Kidney glomerular epithelial cell (primary cell): ENCODE results near the gene MAST2.
"Not testable (repeated sequence)": the region's sequence is repeated elsewhere in the genome, so short reads cannot be mapped to it uniquely, and the experiment has no call there.

Experiments used
- DNase-seq: peaks from one replicate; lab custom pipeline; 2025; lab: John Stamatoyannopoulos, UW

Gene MAST2

DNA sequence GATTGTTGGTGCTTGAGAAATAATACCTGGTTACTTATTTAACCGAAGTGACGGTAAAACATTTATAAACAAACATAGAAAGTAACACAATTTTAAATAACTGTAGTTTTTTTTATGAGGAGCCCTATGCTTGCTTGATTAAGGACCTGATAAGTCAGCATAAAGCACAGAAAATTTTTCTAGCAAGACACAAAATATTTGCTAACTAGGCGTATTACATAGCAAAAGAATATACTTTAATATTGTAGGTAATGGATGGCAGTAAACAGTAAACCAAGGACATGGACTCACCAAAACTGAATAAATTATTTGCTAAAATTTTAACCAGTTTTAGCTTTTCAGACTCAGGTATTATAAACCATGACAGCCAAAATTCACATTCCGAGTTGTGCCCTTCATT is 90.9 kb downstream of the MAST2 start:
- DNase-seq, result no peak

DNA sequence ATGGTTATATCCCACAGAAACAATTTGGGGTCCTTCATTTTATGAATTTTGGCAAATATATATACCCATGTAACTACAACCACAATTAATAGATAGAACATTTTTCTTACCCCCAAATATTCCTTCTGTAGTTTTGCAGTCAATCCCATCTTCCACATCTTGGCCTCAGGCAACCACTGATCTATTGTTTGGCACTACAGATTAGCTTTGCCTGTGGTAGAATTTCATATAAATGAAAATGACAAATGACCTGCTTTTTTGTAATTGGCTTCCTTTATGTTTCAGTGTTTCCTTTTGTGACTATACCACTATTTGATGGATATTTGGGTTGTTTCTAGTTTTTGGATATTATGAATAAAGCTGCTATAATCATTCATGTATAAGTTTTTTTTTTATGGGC is 91.5 kb downstream of the MAST2 start:
- DNase-seq, result no peak

DNA sequence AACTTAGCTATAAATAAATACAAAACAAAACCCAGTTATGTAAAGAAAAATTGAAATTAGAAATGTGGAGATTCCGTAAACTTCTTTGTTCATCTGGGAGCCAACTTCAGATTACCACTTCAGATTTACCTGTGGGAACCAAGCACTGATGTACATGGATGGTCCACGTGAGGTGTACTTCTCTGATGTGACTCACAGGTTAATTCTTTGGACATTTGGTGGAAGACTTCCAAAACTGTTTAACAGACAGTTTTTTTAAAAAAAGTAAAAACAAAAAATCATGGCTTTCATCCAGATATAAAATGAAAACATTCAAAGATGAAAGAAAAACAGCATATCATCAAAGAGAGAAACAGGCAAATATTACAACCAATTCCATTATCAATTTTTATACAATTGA is 92.0 kb downstream of the MAST2 start:
- DNase-seq, result no peak

DNA sequence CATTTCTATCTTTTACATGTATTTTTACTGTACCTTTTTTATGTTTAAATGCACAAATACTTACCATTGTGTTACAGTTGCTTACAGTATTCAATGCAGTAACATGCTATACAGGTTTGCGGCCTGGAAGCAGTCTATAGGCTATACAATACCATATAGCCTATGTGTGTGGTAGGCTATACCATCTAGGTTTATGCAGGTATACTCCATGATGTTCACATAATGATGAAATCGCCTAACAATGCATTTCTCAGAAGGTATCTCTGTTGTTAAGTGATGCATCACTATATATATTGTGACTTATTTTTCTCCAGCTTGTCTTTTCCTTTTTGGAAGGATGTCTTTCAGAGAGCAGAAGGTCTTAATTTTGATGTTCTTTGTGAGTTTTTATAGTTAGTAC is 103.5 kb downstream of the MAST2 start:
- DNase-seq, result no peak

DNA sequence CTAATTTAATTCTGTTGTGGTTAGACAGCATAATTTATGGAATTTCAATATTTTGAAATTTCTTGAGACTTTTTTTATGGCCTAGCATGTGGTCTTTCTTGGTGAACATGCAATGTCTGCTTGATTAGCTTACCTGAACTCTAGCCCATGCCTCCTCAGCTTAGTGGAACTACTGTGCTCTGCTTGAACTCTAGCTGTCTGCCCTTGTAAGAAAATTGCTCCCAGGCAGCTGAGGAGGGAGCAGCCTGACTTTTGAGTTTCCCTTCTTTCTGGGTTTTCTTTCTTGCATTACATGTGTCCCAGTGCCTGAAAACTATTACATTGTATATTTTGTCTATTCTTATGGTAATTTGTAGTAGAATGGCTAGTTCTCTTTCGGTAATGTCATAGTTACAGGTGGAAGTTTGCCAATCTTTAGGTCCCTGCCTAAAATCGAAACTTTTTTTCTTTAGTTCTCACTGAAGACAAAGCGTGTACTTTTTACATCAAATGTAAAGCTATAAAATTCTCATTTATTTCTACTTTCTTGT is 105.3 kb downstream of the MAST2 start:
- DNase-seq, result no peak

DNA sequence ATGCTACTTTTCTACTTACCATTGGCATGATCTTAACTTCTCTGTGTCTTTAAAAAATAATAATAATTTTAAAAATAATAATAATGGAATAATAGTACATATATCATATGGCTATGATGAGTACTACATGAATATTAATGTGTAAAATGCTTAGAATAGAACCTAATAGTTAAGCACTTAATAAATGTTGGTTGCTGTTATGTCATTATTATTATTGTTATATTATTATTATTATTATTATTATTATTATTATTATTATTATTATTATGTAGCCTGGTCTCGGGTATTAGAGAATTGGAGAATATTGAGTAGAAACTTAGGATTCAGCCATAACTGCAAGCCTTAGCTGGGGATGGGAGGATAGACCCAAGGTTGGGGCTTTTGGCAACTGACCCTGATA is 108.2 kb downstream of the MAST2 start:
- no peak for DNase-seq

DNA sequence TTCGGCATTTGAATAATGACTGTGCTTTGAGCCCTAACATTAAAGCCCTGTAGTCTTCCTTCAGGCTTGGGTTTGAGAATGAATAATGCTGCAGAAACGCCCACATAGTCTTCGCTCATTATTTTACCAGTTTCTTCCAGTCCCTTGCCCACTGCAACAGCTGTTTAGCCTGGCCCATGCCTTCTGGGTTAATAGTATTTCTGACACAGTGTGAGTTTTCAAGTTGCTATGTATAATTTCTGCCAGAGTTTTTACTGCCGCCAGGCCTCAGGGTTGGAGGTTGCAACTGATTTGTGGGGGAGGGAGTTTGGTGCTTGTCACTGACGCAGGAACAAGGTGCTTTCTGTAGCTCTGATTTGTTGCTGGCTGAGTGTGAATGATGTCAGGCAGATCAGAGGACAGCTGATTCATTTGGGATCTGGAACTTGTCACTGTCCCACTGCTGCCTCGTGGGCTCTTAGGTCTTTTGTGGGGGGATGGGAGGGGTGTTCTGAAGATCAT is 109.8 kb downstream of the MAST2 start:
- DNase-seq, result peak; percentile 46

DNA sequence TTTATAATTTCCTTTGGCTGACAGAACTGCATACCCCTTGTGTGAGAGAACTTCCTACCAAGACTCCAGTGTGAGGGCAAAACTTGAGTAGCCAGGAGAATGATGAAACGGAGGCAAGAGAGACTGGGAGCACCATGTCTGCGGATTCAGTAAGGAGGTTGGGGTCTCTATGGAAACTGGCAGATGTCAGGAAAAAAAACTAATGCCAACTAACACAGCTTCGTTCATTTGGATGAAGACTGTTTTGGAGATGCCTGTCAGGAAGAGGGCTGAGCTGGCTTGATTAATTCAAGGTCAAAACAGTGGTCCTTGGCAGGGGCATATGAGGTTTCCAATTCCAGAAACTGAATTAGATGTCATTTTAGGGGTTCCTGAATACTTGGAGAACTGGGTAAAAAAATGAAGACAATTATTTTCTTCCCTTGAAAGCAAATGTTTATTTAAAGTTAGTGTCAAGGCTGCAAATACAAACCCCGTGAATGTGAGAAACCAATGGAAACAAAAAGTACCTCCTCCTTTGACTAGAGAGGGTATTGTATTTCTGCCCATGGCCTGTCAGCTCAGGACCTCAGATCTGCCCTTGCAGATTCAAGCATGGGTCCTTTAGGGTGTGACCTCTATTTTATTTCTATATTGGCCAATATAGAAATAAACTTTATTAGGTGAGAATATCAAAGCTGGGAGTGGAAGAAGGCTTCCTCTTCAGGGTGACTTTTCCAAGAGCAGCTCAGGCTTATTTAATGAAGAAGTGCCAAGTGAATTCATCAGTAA is 110.5 kb downstream of the MAST2 start:
- DNase-seq, result no peak

DNA sequence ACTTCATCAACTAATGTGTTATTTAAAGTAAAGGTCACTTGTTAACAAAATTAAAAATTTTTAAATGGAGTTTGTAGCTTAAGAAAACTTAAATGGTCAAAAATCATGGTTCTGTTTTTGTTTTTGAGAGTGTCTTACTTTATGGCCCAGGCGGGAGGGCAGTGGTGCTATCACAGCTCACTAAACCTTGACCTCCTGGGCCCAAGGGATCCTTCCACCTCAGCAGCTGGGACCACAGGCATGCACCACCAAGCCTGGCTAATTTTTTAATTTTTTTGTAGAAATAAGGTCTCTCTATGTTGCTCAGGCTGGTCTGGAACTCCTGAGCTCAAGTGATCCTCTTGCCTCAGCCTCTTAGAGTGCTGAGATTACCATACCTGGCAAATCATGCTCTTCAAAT is 111.4 kb downstream of the MAST2 start:
- DNase-seq, result no peak

DNA sequence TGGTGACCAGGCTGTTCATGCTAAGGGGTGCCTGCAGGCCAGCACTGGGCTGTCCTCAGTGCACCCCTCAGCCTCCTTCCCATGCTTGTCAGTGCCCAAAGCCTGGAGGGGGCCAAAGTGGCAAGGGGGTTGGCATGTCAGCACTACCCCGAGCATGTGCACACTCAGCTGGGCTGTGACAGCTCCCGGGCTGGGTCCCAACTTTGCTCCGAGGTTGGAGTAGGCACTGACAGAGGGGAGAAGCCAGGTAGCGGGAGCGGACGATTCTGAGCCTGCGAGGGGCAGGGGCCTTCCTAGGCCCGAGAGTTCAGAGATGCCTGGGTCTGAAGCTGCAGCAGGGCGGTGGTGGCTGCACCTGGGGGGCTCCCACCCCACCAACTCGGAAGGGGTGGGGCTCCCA is 119.0 kb downstream of the MAST2 start:
- DNase-seq, result no peak

DNA sequence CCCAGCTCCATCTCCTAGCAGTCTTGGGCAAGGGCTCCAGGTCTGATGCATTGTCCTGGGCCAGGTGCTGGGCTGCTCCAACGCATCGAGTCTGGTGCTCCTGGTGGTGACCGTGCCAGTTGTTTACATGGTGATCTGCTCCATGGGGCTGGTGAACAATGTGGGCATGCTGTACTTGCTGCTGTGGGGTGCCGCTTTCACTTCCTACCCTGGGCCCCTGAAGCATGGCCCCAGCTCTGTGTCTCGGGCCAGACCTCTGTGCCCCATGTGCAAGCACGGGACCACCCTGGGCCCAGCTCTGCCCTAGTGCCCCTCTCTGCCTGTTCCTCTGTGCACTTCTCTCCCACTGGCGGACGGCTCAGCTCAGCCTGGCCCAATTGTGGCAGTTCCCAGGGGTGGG is 119.4 kb downstream of the MAST2 start:
- DNase-seq, result no peak

DNA sequence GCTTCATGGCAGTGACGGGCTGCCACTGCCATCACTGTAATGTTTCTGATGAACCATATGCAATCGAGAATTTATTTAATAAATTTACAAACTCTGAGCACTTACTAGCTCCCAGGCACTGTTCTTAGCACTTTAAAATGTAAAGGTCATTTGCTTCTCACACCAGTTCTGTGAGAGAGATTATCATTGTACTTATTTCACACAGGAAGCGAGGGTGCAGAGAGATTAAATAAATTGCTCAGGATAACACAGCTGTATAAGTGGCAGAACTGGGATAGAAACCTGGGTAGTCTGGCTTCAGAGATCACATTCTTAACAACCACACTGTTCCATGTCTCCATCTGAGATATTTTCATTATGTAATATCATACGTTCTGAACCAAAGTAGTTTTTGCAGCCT is 119.9 kb downstream of the MAST2 start:
- DNase-seq, result no peak

DNA sequence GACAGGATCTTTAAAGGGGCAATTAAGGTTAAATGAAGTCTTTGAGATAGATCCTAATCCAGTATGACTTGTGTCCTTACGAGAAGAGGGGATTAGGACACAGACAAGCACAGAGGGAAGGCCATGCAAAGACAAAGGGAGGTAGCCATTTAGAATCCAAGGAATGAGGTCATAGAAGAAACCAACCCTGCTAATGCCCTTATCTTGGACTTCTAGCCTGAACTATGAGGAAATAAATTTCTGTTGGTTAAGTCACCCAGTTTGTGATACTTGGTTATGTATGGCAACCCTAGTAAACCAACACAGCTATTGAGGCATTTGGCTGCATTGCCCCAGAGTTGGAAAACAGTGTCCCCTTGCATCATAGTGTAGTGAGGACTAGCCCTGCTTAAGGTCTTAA is 121.3 kb downstream of the MAST2 start:
- DNase-seq, result no peak

DNA sequence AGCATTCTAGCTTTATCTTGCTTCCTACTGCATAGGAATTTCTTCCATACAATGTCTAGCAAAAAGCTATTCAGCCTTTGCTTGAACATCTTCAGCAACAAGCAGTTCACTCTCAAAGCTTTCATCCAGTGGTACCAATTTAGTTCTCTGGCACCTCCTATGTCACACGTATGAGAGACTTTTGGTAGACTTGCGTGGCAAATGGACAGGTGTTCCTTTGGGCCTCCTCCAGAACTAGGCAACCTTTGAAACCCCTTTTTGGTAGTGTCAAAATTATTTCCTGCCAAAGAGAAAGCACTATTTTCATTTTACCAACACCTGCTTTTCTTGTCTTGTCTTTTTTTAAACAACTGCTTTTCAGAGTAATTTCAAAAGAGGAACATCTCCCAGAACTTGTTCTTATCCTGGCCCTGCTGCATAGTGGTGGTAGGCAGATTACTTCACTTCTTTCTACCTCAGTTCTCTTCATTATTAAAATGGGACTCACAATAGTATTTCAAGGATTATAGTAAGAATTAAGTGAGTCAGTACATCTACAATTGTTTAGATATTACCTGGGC is 122.4 kb downstream of the MAST2 start:
- no peak for DNase-seq

DNA sequence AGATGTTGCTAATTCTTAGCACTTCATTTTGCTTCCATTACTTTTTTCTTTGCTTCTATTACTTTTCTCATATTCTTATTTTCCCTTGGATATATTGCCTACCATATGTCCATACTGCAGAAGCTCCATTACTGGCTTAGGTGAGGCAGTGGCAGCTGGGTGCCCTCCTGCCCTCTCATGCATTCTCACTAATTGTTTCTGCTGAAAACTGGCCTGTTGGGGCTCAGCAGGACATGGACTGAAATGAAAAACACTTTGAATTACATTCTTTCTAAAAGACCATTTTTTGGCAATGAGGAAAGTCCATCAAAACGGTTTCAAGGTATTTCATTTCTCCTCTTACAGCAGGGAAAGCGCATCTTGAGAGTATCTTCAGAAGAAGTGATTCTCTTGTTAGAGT is 122.9 kb downstream of the MAST2 start:
- no peak for DNase-seq

DNA sequence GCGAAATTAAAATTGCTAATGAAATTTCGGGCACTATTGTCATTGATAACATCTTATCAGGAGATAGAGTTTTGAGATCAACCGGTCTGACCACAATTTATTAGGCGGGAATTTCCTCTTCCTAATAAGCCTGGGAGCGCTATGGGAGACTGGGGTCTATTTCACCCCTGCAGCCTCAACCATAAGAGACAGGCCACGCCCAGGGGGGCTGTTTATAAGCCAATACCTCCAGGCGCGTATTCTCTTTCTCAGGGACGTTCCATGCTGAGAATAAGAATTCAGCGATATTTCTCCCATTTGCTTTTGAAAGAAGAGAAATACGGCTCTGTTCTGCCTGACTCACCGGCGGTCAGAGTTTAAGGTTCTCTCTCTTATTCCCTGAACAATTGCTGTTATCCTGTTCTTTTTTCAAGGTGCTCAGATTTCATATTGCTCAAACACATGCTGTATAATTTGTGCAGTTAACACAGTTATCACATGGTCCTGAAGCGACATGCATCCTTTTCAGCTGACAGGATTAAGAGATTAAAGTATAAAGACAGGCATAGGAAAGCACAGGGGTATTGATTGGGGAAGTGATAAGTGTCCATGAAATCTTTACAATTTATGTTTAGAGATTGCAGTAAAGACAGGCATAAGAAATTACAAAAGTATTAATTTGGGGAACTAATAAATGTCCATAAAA is 124.0 kb downstream of the MAST2 start:
- not testable (repeated sequence) for DNase-seq

DNA sequence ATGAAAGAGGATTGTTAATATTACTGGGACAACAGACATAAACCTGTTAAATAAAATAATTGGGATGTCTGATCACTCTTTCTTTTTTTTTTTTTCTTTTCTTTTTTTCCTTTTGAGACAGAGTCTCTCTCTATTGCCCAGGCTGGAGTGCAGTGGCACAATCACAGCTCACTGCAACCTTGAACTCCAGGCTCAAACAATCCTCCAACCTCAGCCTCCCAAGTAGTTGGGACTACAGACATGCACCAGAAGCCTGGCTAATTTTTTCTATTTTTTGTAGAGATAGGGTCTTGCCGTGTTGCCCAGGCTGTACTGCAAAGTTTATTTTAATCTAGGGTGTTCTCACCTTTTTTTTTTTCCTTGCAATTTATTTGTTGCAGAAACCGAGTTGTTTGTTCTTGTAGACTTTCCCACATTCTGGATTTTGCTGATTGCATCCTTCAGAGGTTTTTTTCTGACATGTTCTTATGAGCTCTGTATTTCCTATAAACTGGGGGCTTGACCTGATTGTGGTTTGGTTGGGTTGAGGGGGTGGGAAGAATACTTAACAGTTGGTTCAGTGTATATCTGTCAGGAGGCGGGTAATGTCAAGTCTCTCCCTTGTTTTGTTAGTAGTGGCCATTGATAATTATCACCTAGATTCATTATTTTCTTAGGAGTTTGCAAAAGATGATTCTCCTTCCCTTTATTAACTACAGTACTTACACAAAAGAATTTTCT is 125.2 kb downstream of the MAST2 start:
- no peak for DNase-seq

DNA sequence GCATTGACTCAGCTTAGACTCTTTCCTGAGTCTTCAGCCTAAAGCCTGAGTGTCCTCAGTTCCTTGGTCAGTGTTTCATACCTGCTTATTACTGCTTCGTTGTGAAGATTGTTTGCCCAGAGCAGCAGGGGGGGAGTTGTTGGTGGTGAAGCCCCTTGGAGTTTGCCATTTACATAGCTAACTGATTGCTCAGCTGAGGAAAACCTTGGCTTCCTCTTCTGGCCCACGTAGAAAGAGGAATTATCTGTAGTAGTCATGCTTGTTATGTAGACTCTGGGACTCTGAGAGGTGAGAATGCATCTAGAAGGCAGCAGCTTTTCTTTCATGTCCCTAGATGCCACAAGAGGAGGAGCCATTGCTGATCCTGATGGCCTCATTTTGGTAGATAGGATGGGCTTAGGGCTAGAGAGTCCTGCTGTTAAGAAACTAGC is 125.9 kb downstream of the MAST2 start:
- peak; percentile 37 for DNase-seq

DNA sequence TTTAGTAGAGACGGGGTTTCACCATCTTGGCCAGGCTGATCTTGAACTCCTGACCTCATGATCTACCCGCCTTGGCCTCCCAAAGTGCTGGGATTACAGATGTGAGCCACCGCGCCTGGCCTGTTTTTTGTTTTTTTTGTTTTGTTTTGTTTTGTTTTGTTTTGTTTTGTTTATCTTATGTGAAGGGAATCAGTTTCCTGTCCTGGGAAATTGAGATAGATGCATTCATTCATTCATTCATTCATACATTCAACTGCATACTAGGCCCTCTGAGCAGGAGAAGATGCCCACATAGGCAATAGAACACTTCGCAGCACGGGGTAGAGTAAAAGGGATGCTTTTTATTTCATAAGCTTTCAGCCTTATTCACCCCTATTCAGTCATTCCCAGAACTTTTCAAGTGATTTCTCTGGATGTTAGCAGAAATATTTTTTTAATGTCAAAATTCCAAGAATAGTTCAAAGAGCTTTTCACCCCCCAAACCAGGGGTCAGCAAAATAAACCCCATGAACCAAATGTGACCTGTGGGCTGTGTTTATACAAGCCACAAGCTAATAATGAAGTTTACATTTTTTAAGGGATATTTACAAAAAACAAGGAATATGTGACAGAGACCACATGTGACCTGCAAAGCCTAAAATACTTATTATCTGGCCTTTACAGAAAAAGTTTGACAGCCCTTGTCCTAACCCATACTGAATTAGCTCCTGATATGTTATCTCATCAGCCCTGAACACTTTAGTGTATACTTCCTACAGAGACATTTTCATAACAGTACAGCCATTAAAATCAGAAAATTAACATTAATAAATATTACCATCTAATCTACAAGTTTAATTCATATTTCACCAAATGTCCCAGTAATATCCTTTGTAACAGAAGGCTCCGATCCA is 127.1 kb downstream of the MAST2 start:
- no peak for DNase-seq

DNA sequence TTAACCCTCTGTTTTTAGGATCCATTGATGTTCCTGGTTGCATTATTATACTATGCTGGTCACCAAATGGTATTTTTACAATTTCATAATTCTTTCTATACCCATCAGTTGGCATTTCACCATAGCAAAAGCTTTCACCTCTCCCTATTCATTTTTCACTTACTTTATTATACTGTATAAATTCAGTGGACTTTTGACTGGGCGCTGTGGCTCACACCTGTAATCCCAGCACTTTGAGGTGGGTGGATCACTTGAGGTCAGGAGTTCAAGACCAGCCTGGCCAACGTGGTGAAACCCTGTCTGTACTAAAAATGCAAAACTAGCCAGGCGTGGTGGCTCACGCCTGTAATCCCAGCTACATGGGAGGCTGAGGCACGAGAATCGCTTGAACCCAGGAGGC is 128.8 kb downstream of the MAST2 start:
- not testable (repeated sequence) for DNase-seq

DNA sequence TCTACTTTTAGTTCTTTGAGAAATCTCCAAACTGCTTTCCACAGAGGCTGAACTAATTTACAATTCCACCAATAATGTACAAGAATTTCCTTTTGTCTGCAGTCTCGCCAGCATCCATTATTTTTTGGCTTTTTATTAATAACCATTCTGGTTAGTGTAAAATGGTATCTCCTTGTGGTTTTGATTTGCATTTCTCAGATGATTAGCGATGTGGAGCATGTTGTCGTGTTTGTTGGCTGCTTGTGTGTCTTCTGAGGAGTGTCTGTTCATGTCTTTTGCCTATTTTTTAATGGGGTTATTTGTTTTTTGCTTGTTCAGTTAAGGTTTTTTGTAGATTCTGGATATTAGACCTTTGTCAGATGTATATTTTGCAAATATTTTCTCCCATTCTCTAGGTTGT is 131.5 kb downstream of the MAST2 start:
- DNase-seq, result no peak
